Vagina (tissue), 2 donors: ENCODE results near the gene SPECC1. TPM values are rescaled to one million over a fixed set of nuclear protein-coding genes. Genes with fewer than 3 reads are reported as not detected.

ENCODE experiments used
- DNase-seq, 2 donors: peaks; one replicate each; pipeline ENCODE4 v3.0.0-alpha.2; 2017; ENCODE audit errors: extremely low spot score in 2 of 2
- H3K27ac ChIP-seq: fragments of 200-600 bp; sonication (generic); one replicate; pipeline ENCODE4 v1.5.1; 2019
- H3K27me3 ChIP-seq: fragments of 200-600 bp; sonication (generic); one replicate; pipeline ENCODE4 v1.5.1; 2019
- H3K36me3 ChIP-seq, 2 donors: fragments of 200-600 bp; sonication (generic); one replicate each; pipeline ENCODE4 v1.5.1; 2017 to 2019
- H3K4me1 ChIP-seq: fragments of 200-600 bp; sonication (generic); one replicate; pipeline ENCODE4 v1.5.1; 2019
- H3K4me3 ChIP-seq, 2 donors: fragments of 200-600 bp; sonication (generic); 1 replicate in 1 of 2; 2 replicates in 1 of 2; pipeline ENCODE4 v1.5.1; 2016 to 2019
- H3K9me3 ChIP-seq: fragments of 200-600 bp; sonication (generic); one replicate; pipeline ENCODE4 v1.5.1; 2019
- CTCF ChIP-seq, 3 experiments: fragments of 450-650 bp in 2 of 3; fragments of 200-600 bp in 1 of 3; sonication (generic) in 1 of 3; IDR thresholded peaks; one replicate each; pipeline ENCODE4 v1.5.1; 2017 to 2019; ENCODE audit warnings: antibody characterized with exemption in 3 of 3, mild to moderate bottlenecking in 2 of 3, moderate library complexity in 2 of 3
- POLR2A ChIP-seq, 2 donors: fragments of 450-650 bp; IDR thresholded peaks; one replicate each; pipeline ENCODE4 v1.6.1; 2017; ENCODE audit warnings: antibody characterized with exemption in 2 of 2, mild to moderate bottlenecking in 2 of 2, moderate library complexity in 2 of 2
- POLR2AphosphoS5 ChIP-seq, 2 donors: sonication (generic); formaldehyde crosslinking; IDR thresholded peaks; one replicate each; pipeline ENCODE4 v1.9.0; 2017; ENCODE audit warnings: antibody characterized with exemption in 2 of 2, mild to moderate bottlenecking in 2 of 2, low read depth in 1 of 2; ENCODE audit not compliant: insufficient read depth in 1 of 2
- intact Hi-C: fragments of 100-400 bp; cut with DNase I; formaldehyde crosslinking; loops from one replicate; pipeline ENCODE4 v1.15.1; 2023
- total RNA-seq: library from RNA; depleted of rRNA; stranded (reverse); fragments of >200 nt; gene quantifications from one replicate; pipeline ENCODE4 v1.2.3, GENCODE V29; 2016

The SPECC1 gene
- total RNA-seq, 1 donor from 2014 or later, result 25.3 TPM

DNA sequence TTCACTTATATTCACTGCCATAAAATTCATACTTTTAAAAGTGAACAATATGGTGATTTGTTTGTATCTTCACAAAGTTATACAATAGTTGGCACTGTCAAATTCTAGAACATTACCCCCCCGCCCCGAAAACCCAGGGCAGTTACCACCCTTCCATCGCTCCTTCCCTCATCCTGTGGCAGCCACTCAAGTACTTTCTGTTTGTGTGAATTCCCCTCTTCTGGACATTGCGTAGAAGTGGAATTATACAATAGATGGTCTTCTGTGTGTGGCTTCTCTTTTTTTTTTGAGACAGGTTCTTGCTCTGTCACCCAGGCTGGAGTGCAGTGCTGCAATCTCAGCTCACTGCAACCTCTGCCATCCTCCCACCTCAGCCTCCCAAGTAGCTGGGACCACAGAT lies 58.6 kb downstream of the SPECC1 start:
- intact Hi-C loops, result no loop called here
- H3K4me3 ChIP-seq, result no peak overlapping the region
- no peaks in the 10 kb centered on the region for H3K27me3 ChIP-seq
- H3K36me3 ChIP-seq, result no peaks in the 10 kb centered on the region
- no peaks in the 10 kb centered on the region for H3K9me3 ChIP-seq
- TF ChIP-seq POLR2AphosphoS5 (IDR thresholded peaks at IDR 0.05; ENCODE audit: insufficient read depth in 1 of 2, low read depth in 1 of 2), result no peak
- no peak for TF ChIP-seq CTCF (IDR thresholded peaks at IDR 0.05)
- H3K4me1 ChIP-seq, result peaks cover 39% of the 10 kb centered on the region
- H3K27ac ChIP-seq, result no peak overlapping the region
- no peak for DNase-seq

- no peak overlapping the region for H3K27ac ChIP-seq
- H3K4me1 ChIP-seq, result peaks cover 32% of the 10 kb centered on the region
- H3K27me3 ChIP-seq, result no peaks in the 10 kb centered on the region
- H3K36me3 ChIP-seq, result no peaks in the 10 kb centered on the region
- TF ChIP-seq POLR2A (IDR thresholded peaks at IDR 0.05) (no peak), POLR2AphosphoS5 (IDR thresholded peaks at IDR 0.05; ENCODE audit: insufficient read depth in 1 of 2, low read depth in 1 of 2) (no peak), CTCF (IDR thresholded peaks at IDR 0.05) (no peak)
- DNase-seq, result no peak
- no peaks in the 10 kb centered on the region for H3K9me3 ChIP-seq
- no peak overlapping the region for H3K4me3 ChIP-seq
- intact Hi-C loops, result no loop called here
Observed at GRCh38 chr17:20068445-20068844, 59.3 kb downstream of the SPECC1 start.

- no peak for DNase-seq
- Histone ChIP-seq H3K36me3 (no peaks in the 10 kb centered on the region), H3K9me3 (no peaks in the 10 kb centered on the region), H3K4me3 (no peak overlapping the region), H3K4me1 (peaks cover 7% of the 10 kb centered on the region), H3K27me3 (no peaks in the 10 kb centered on the region), H3K27ac (no peak overlapping the region)
- intact Hi-C loops, result no loop called here
- TF ChIP-seq POLR2A (IDR thresholded peaks at IDR 0.05) (no peak), POLR2AphosphoS5 (IDR thresholded peaks at IDR 0.05; ENCODE audit: insufficient read depth in 1 of 2, low read depth in 1 of 2) (no peak), CTCF (IDR thresholded peaks at IDR 0.05) (no peak)
Observed at GRCh38 chr17:20071824-20072691, 62.9 kb downstream of the SPECC1 start.

DNA sequence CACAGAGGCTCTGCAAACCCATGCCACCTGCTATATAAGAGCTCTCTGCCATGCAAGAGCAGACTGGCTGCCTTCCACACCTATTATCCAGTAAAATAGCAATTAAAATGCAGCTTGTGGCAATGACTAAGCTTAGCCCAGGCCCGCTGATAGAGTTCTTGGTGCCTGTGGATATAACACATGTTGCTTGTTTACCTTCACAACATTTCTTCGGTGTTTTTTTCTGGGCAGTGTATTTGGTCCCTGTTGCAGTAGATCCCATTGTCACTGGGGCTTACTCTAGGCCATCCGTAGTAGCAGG lies 63.5 kb downstream of the SPECC1 start:
- no peaks in the 10 kb centered on the region for H3K9me3 ChIP-seq
- TF ChIP-seq POLR2AphosphoS5 (IDR thresholded peaks at IDR 0.05; ENCODE audit: insufficient read depth in 1 of 2, low read depth in 1 of 2) (no peak), CTCF (IDR thresholded peaks at IDR 0.05) (no peak), POLR2A (IDR thresholded peaks at IDR 0.05) (no peak)
- H3K4me1 ChIP-seq, result peaks cover 7% of the 10 kb centered on the region
- DNase-seq, result no peak
- intact Hi-C loops, result no loop called here
- no peaks in the 10 kb centered on the region for H3K27me3 ChIP-seq
- no peak overlapping the region for H3K4me3 ChIP-seq
- no peak overlapping the region for H3K27ac ChIP-seq
- H3K36me3 ChIP-seq, result no peaks in the 10 kb centered on the region
